Measurements from ENCODE around the gene CCDC92.

- TF ChIP-seq RARB (CRISPR knock-in tag; IDR thresholded peaks at IDR 0.05) (no peak), BACH2 (CRISPR knock-in tag; IDR thresholded peaks at IDR 0.05; ENCODE audit: borderline replicate concordance) (no peak), ARNTL (CRISPR knock-in tag; IDR thresholded peaks at IDR 0.05; ENCODE audit: borderline replicate concordance, low read depth) (no peak), ZNF8 (CRISPR knock-in tag; IDR thresholded peaks at IDR 0.05) (no peak), CSRNP3 (CRISPR knock-in tag; IDR thresholded peaks at IDR 0.05) (no peak), ESRRG (CRISPR knock-in tag; IDR thresholded peaks at IDR 0.05) (no peak), PPARA (CRISPR knock-in tag; IDR thresholded peaks at IDR 0.05; ENCODE audit: borderline replicate concordance) (no peak)
Observed at GRCh38 chr12:123946152-123946515, 26.5 kb downstream of the CCDC92 start.
